ENCODE results near the gene CHD5.

- TF ChIP-seq CTCF (IDR thresholded peaks at IDR 0.05) (no peak), POLR2A (IDR thresholded peaks at IDR 0.05) (no peak)
Measured at GRCh38 chr1:6205849-6206519, 25.9 kb upstream of the CHD5 start, which contains the start of gene RNF207.
